ENCODE data around the gene B4GALT6.

The B4GALT6 gene

GRCh38 chr18:31591628-31592027, 92.8 kb downstream of the B4GALT6 start, which contains the start of gene TTR:
Gene TTR, plus strand, starts transcription at chr18:31591877. Its CDS starts 26 bp downstream, at chr18:31591903.
- DNase-seq, result no peak

- no peak for DNase-seq
Measured at GRCh38 chr18:31591113-31591512, 93.3 kb downstream of the B4GALT6 start.

- no peak for DNase-seq
Measured at GRCh38 chr18:31590570-31590969, 93.8 kb downstream of the B4GALT6 start.

GRCh38 chr18:31587529-31587928, 96.9 kb downstream of the B4GALT6 start:
- DNase-seq, result no peak

- DNase-seq, result no peak
Measured at GRCh38 chr18:31586616-31587015, 97.8 kb downstream of the B4GALT6 start.

GRCh38 chr18:31585991-31586390, 98.4 kb downstream of the B4GALT6 start:
- no peak for DNase-seq

GRCh38 chr18:31583185-31583854, 101.1 kb downstream of the B4GALT6 start:
- DNase-seq, result no peak

GRCh38 chr18:31581498-31582197, 102.7 kb downstream of the B4GALT6 start:
- DNase-seq, result no peak

GRCh38 chr18:31579375-31579774, 105.0 kb downstream of the B4GALT6 start:
- DNase-seq, result no peak

- no peak for DNase-seq
Measured at GRCh38 chr18:31578126-31578525, 106.3 kb downstream of the B4GALT6 start.

- no peak for DNase-seq
Measured at GRCh38 chr18:31577195-31577594, 107.2 kb downstream of the B4GALT6 start.

GRCh38 chr18:31576670-31577069, 107.7 kb downstream of the B4GALT6 start:
- no peak for DNase-seq

GRCh38 chr18:31575515-31576257, 108.7 kb downstream of the B4GALT6 start:
- no peak for DNase-seq

GRCh38 chr18:31574359-31574758, 110.0 kb downstream of the B4GALT6 start:
- DNase-seq, result no peak
